ENCODE measurements around the gene PARP12. TPM values are rescaled to one million over a fixed set of nuclear protein-coding genes. Genes with fewer than 3 reads are reported as not detected.
A peak's percentile ranks its signal among the peaks of the same experiment; 100 is the strongest.

PARP12 gene
- total and polyA plus RNA-seq, 2 of the 13 experiments (the other 11 are each of a cell fraction or from before 2014, with no cell fraction given) = 15.5 to 35.2 TPM

- DNase-seq (ENCODE audit: low spot score) (no peak), ATAC-seq (peak; percentile 13; the same call in 2 of the 3 replicates), FAIRE-seq (no peak)
- BruUV-seq (replicated peaks) = no TSS peak
- Histone ChIP-seq H3K27me3 (ENCODE audit: control insufficient read depth in 1 of 2, insufficient read depth in 2 of 2, low read length in 2 of 2) (peaks cover 5 to 57% of the 10 kb centered on the region in 2 experiments), H3K9me3 (ENCODE audit: low read length) (no peaks in the 10 kb centered on the region), H3K36me3 (replicated peaks in 1 of 2; ENCODE audit: control insufficient read depth in 1 of 2, insufficient read depth in 2 of 2, low read length in 2 of 2) (no peaks in the 10 kb centered on the region), H4K20me1 (ENCODE audit: insufficient read depth, low read length) (no peaks in the 10 kb centered on the region), H3K4me3 (replicated peaks in 1 of 3; ENCODE audit: insufficient read depth in 1 of 3, low read depth in 2 of 3, low read length in 3 of 3) (peak overlapping the region in 1 of 3 experiments; percentile 26; a peak in 2 of 6 replicates), H3K9ac (ENCODE audit: insufficient read depth, low read depth, low read length) (no peak overlapping the region), H3K4me1 (ENCODE audit: insufficient read depth, low read length) (peaks cover 38% of the 10 kb centered on the region), H3K79me2 (ENCODE audit: insufficient read depth, low read length) (no peaks in the 10 kb centered on the region), H2AFZ (ENCODE audit: low read length) (no peak overlapping the region), H3K4me2 (ENCODE audit: low read depth, low read length) (peak overlapping the region; percentile 47), H3K27ac (ENCODE audit: extremely low read length, insufficient read depth, low read length) (no peak overlapping the region)
- ChIA-PET POLR2A (no interaction called here), CTCF (ENCODE audit: low intra/inter-chr PET ratio, low total read pairs) (no interaction called here)
- intact Hi-C loops (cut with micrococcal nuclease; ENCODE audit: unreplicated experiment) = no loop called here
- 0 out of 2 replicates have a peak, but pooled peaks have one; percentile 26 for TF ChIP-seq ZC3H13 (CRISPR knock-in tag; IDR thresholded peaks at IDR 0.05)
- TF ChIP-seq, protein P1, sequence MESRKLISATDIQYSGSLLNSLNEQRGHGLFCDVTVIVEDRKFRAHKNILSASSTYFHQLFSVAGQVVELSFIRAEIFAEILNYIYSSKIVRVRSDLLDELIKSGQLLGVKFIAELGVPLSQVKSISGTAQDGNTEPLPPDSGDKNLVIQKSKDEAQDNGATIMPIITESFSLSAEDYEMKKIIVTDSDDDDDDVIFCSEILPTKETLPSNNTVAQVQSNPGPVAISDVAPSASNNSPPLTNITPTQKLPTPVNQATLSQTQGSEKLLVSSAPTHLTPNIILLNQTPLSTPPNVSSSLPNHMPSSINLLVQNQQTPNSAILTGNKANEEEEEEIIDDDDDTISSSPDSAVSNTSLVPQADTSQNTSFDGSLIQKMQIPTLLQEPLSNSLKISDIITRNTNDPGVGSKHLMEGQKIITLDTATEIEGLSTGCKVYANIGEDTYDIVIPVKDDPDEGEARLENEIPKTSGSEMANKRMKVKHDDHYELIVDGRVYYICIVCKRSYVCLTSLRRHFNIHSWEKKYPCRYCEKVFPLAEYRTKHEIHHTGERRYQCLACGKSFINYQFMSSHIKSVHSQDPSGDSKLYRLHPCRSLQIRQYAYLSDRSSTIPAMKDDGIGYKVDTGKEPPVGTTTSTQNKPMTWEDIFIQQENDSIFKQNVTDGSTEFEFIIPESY (CRISPR knock-in tag; IDR thresholded peaks at IDR 0.05) = peak; percentile 31; the same call in 1 of the 2 replicates
- TF ChIP-seq FIP1L1 (IDR thresholded peaks at IDR 0.05; ENCODE audit: borderline replicate concordance, insufficient read depth, low read depth, low read length) = no peak
- in situ Hi-C loops (cut with HindIII; ENCODE audit: extremely low pct_ligation_motif_present, low pct_unique_long_range_greater_than_20kb) = no loop called here
- WGBS (ENCODE audit: low lambda C conversion rate) = 48% methylated on average over 4 of the region's 7 CpGs
Measured at GRCh38 chr7:140017034-140017433, 45.7 kb downstream of the PARP12 start.

GRCh38 chr7:140016540-140016939, 46.2 kb downstream of the PARP12 start:
- H4K20me1 ChIP-seq (ENCODE audit: insufficient read depth, low read length) = no peaks in the 10 kb centered on the region
- no peak overlapping the region for H2AFZ ChIP-seq (ENCODE audit: low read length)
- H3K27me3 ChIP-seq (ENCODE audit: control insufficient read depth in 1 of 2, insufficient read depth in 2 of 2, low read length in 2 of 2) = peaks cover 5 to 61% of the 10 kb centered on the region in 2 experiments
- H3K27ac ChIP-seq (ENCODE audit: extremely low read length, insufficient read depth, low read length) = no peak overlapping the region
- peaks cover 38% of the 10 kb centered on the region for H3K4me1 ChIP-seq (ENCODE audit: insufficient read depth, low read length)
- ChIA-PET CTCF (ENCODE audit: low intra/inter-chr PET ratio, low total read pairs) (no interaction called here), POLR2A (no interaction called here)
- DNase-seq (ENCODE audit: low spot score) (no peak), FAIRE-seq (no peak), ATAC-seq (no peak)
- no peaks in the 10 kb centered on the region for H3K36me3 ChIP-seq (replicated peaks in 1 of 2; ENCODE audit: control insufficient read depth in 1 of 2, insufficient read depth in 2 of 2, low read length in 2 of 2)
- peak overlapping the region; percentile 47 for H3K4me2 ChIP-seq (ENCODE audit: low read depth, low read length)
- no peaks in the 10 kb centered on the region for H3K9me3 ChIP-seq (ENCODE audit: low read length)
- peak overlapping the region in 1 of 3 experiments; percentile 26; a peak in 1 of 6 replicates for H3K4me3 ChIP-seq (replicated peaks in 1 of 3; ENCODE audit: insufficient read depth in 1 of 3, low read depth in 2 of 3, low read length in 3 of 3)
- in situ Hi-C loops (cut with HindIII; ENCODE audit: extremely low pct_ligation_motif_present, low pct_unique_long_range_greater_than_20kb) = no loop called here
- no peak overlapping the region for H3K9ac ChIP-seq (ENCODE audit: insufficient read depth, low read depth, low read length)
- no peaks in the 10 kb centered on the region for H3K79me2 ChIP-seq (ENCODE audit: insufficient read depth, low read length)
- intact Hi-C loops (cut with micrococcal nuclease; ENCODE audit: unreplicated experiment) = no loop called here
- no TSS peak for BruUV-seq (replicated peaks)
- WGBS (ENCODE audit: low lambda C conversion rate) = 65% methylated on average over 9 of the region's 9 CpGs
- TF ChIP-seq TFAP4 (IDR thresholded peaks at IDR 0.05; ENCODE audit: borderline replicate concordance, low read depth) = no peak
- TF ChIP-seq REST (IDR thresholded peaks at IDR 0.05; ENCODE audit: borderline replicate concordance in 1 of 2, low read depth in 1 of 2, low read length in 2 of 2) = no peak
- TF ChIP-seq, protein P2, sequence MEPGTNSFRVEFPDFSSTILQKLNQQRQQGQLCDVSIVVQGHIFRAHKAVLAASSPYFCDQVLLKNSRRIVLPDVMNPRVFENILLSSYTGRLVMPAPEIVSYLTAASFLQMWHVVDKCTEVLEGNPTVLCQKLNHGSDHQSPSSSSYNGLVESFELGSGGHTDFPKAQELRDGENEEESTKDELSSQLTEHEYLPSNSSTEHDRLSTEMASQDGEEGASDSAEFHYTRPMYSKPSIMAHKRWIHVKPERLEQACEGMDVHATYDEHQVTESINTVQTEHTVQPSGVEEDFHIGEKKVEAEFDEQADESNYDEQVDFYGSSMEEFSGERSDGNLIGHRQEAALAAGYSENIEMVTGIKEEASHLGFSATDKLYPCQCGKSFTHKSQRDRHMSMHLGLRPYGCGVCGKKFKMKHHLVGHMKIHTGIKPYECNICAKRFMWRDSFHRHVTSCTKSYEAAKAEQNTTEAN (CRISPR knock-in tag; conservative IDR thresholded peaks at IDR 0.05) = no peak
- no peak for TF ChIP-seq ZNF362 (CRISPR knock-in tag; IDR thresholded peaks at IDR 0.05; ENCODE audit: borderline replicate concordance)
